PC-9 (cell line): ENCODE measurements around the gene HSD17B14. TPM values are rescaled to one million over a fixed set of nuclear protein-coding genes. Genes with fewer than 3 reads are reported as not detected.

Experiments
- BruUV-seq: library from RNA; stranded (reverse); fragments of 400-500 nt; replicated peaks from 2 replicates; lab custom pipeline; 2021; lab: Mats Ljungman, UMichigan
- CTCF ChIA-PET: fragments of 300-600 bp; sonication (Branson Sonifier 250); formaldehyde crosslinking; loops from one replicate; lab custom pipeline; 2022; ENCODE audit warnings: antibody characterized with exemption; lab: Charles Lee
- POLR2A ChIA-PET: fragments of 300-600 bp; sonication (Branson Sonifier 250); formaldehyde crosslinking; loops from one replicate; lab custom pipeline; 2022; ENCODE audit warnings: antibody characterized with exemption; ENCODE audit not compliant: unreplicated experiment; lab: Charles Lee
- DNase-seq, 2 experiments: peaks; one replicate each; pipeline versions ENCODE4 v3.0.0 to v3.0.0-alpha.2; 2015 to 2022; ENCODE audit warnings: mixed read lengths in 1 of 2
- H2AFZ ChIP-seq: fragments of 200-600 bp; sonication (generic); 2 replicates; pipeline ENCODE4 v1.8.1; 2017; ENCODE audit warnings: antibody characterized with exemption
- H3F3A ChIP-seq: fragments of 200-600 bp; sonication (generic); 2 replicates; pipeline ENCODE4 v1.8.1; 2017; ENCODE audit warnings: antibody characterized with exemption, mild to moderate bottlenecking, low read depth; ENCODE audit not compliant: insufficient read depth
- H3K27ac ChIP-seq: fragments of 200-600 bp; sonication (generic); 2 replicates; pipeline ENCODE4 v1.6.1; 2016; ENCODE audit warnings: mixed run types
- H3K27me3 ChIP-seq: fragments of 200-600 bp; sonication (generic); 2 replicates; pipeline ENCODE4 v1.6.1; 2016; ENCODE audit warnings: low read depth, mixed run types; ENCODE audit not compliant: insufficient read depth
- H3K36me3 ChIP-seq: fragments of 200-600 bp; sonication (generic); 2 replicates; pipeline ENCODE4 v1.6.1; 2016; ENCODE audit warnings: low read depth, mixed run types
- H3K4me1 ChIP-seq: fragments of 200-600 bp; sonication (generic); replicated peaks from 2 replicates; pipeline ENCODE4 v1.6.1; 2016; ENCODE audit warnings: mixed run types; ENCODE audit not compliant: insufficient read depth
- H3K4me2 ChIP-seq: fragments of 200-600 bp; sonication (generic); 2 replicates; pipeline ENCODE4 v1.6.1; 2017; ENCODE audit warnings: mixed run types
- H3K4me3 ChIP-seq: fragments of 200-600 bp; sonication (generic); 2 replicates; pipeline ENCODE4 v1.6.1; 2016; ENCODE audit warnings: mixed run types
- H3K79me2 ChIP-seq: fragments of 200-600 bp; sonication (generic); 2 replicates; pipeline ENCODE4 v1.6.1; 2017; ENCODE audit warnings: low read depth, mixed run types
- H3K9me2 ChIP-seq: fragments of 200-600 bp; sonication (generic); 2 replicates; pipeline ENCODE4 v1.8.1; 2017; ENCODE audit warnings: mild to moderate bottlenecking; ENCODE audit not compliant: insufficient read depth
- H3K9me3 ChIP-seq: fragments of 200-600 bp; sonication (generic); 2 replicates; pipeline ENCODE4 v1.8.1; 2016; ENCODE audit warnings: low read depth; ENCODE audit not compliant: insufficient read depth
- H4K20me1 ChIP-seq: fragments of 200-600 bp; sonication (generic); 2 replicates; pipeline ENCODE4 v1.8.1; 2017; ENCODE audit not compliant: insufficient read depth
- CTCF ChIP-seq: fragments of 200-600 bp; sonication (generic); conservative IDR thresholded peaks from 2 replicates; pipeline ENCODE4 v1.6.1; 2017; ENCODE audit warnings: mixed run types, antibody characterized with exemption, mild to moderate bottlenecking, moderate library complexity
- EZH2 ChIP-seq: fragments of 200-600 bp; sonication (generic); IDR thresholded peaks from 2 replicates; pipeline ENCODE4 v1.8.0; 2017; ENCODE audit warnings: antibody characterized with exemption, low read depth
- intact Hi-C: fragments of 100-400 bp; cut with micrococcal nuclease; formaldehyde crosslinking; loops from one replicate; pipeline ENCODE4 v1.10.0; 2022; ENCODE audit not compliant: unreplicated experiment
- total RNA-seq: library from RNA; stranded (reverse); gene quantifications from 2 replicates; pipeline ENCODE4 v1.2.3, GENCODE V29; 2021

The HSD17B14 gene
- total RNA-seq, 1 experiment from 2014 or later = 20.7 TPM

DNA sequence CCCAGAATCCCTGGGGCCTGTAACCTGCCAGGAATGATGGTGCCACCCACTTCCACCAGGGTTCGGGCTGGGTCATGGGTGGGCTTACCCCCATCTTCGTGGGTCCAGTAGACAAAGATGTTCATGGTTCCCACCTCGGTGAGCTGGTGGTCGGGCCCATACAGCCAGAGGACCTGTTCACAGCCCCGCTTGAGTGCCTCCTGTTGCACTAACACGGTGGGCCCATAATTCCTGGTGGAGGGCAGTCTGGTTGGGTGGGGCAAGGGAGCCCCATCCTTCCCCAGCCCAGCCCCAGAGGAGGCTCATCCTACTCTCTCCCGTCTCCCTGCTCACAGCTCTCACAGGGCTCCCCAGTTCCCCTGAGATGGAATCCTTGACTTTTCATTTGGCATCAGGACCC is 39.2 kb downstream of the HSD17B14 start:
- no peak for TF ChIP-seq EZH2
- no peak for TF ChIP-seq CTCF
- CTCF ChIA-PET = interaction anchor here (0.7 kb wide), 1 partner anchor 44 kb away, joined by 5 read pairs; no protein-coding TSS in a partner anchor
- Histone ChIP-seq H2AFZ (no peak overlapping the region), H3K27ac (no peak overlapping the region), H4K20me1 (no peaks in the 10 kb centered on the region), H3K79me2 (no peaks in the 10 kb centered on the region), H3K27me3 (no peaks in the 10 kb centered on the region), H3K4me1 (peaks cover 14% of the 10 kb centered on the region), H3F3A (peaks cover 13% of the 10 kb centered on the region), H3K9me2 (no peaks in the 10 kb centered on the region), H3K36me3 (no peaks in the 10 kb centered on the region), H3K9me3 (no peaks in the 10 kb centered on the region), H3K4me2 (no peak overlapping the region), H3K4me3 (no peak overlapping the region)
- BruUV-seq = no TSS peak
- POLR2A ChIA-PET = no interaction called here
- intact Hi-C loops = loop anchor here (5.0 kb wide), 1 partner anchor 195 kb away; the partner anchor contains the start of genes GYS1 and RUVBL2
- no peak for DNase-seq

DNA sequence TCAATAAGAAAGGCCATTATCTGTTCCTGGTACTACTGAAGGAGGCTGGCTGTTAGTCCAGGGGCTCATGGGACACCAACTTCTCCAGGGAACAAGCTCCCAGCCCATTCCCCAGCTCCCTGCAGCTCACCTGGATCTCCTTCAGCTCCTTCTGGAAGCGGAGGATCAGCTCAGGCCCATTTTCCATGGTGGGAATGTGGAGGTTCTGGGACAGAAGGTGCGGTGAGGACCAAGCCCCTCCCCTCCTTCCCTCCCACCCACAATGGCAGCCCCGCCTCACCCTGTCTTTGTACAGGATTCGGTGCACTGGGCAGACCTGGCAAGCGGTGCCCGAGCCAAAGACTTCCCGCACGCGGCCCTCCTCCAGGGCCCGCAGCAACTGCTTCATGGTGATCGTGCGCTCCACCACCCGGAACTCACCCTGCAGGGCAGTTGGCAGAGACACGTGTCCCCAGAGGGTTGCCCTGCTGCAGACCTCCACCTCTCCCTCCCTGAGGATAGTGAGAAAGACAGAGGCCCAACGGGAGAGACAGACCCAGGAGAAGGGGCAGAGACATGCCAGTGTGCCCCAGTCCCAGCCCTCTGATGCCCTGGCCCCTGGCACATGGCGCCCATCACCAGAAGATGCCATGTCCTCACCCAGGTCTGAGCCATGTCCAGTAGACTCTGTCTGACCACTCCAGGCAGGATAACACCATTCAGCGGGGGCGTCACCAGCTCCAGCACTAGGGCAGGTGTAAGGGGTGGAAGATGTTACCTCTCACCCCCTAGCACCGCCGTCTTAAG is 39.8 kb downstream of the HSD17B14 start:
- CTCF ChIA-PET = interaction anchor here (1.2 to 1.4 kb wide), 3 partner anchors 40 to 174 kb away, joined by 5 to 8 read pairs (median 7); partner anchors contain the start of gene HSD17B14
- Histone ChIP-seq H3K27ac (no peak overlapping the region), H3K4me2 (no peak overlapping the region), H3K9me3 (no peaks in the 10 kb centered on the region), H3K9me2 (no peaks in the 10 kb centered on the region), H3K4me1 (peaks cover 8% of the 10 kb centered on the region), H3K36me3 (no peaks in the 10 kb centered on the region), H4K20me1 (no peaks in the 10 kb centered on the region), H3F3A (peaks cover 8% of the 10 kb centered on the region; the same call in 1 of the 2 replicates), H3K27me3 (no peaks in the 10 kb centered on the region), H3K4me3 (no peak overlapping the region), H3K79me2 (no peaks in the 10 kb centered on the region), H2AFZ (no peak overlapping the region)
- intact Hi-C loops = loop anchor here (5.0 kb wide), 1 partner anchor 196 kb away; the partner anchor contains the start of genes GYS1 and RUVBL2
- no TSS peak for BruUV-seq
- no peak for TF ChIP-seq EZH2
- no peak for TF ChIP-seq CTCF
- POLR2A ChIA-PET = interaction anchor here (0.5 to 0.9 kb wide), 2 partner anchors 10 to 41 kb away, joined by 3 to 5 read pairs; no protein-coding TSS in a partner anchor
- no peak for DNase-seq

DNA sequence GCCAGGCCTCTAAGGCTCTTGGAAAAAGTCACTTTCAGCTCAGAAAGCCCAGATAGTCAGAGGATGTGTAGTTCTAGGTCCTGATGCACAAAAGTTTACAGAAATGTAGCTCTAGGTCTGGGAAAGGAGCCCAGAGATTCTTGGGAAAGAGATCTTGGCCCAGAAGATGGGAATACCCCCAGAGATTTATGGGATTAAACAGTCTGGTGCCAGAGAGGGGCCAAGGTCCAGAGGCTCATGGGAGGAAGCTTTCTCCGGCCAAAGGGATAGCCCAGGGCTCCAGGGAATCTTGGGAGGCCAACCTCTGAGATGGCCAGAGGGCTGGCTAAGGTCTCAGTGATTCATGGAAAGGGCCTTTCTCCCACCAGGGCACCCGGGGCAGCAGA is 40.6 kb downstream of the HSD17B14 start:
- Histone ChIP-seq H4K20me1 (no peaks in the 10 kb centered on the region), H3K27me3 (no peaks in the 10 kb centered on the region), H3F3A (peaks cover 8% of the 10 kb centered on the region; the same call in 1 of the 2 replicates), H3K4me3 (no peak overlapping the region), H3K79me2 (no peaks in the 10 kb centered on the region), H3K9me2 (no peaks in the 10 kb centered on the region), H2AFZ (no peak overlapping the region), H3K36me3 (no peaks in the 10 kb centered on the region), H3K4me2 (no peak overlapping the region), H3K27ac (0 out of 2 replicates have a peak overlapping the region, but pooled peaks have one; percentile 11), H3K4me1 (0 out of 2 replicates have a peak, but pooled peaks cover 3% of the 10 kb centered on the region), H3K9me3 (no peaks in the 10 kb centered on the region)
- intact Hi-C loops = loop anchor here (1.0 to 5.0 kb wide), 4 partner anchors 40 to 197 kb away; partner anchors contain the start of genes CA11, GYS1 and RUVBL2
- no peak for DNase-seq
- BruUV-seq = TSS peak; percentile 12
- ChIA-PET POLR2A (interaction anchor here (0.6 to 0.9 kb wide), 2 partner anchors 42 to 44 kb away, joined by 3 to 5 read pairs; no protein-coding TSS in a partner anchor), CTCF (interaction anchor here (0.5 to 1.4 kb wide), 12 partner anchors 11 to 736 kb away, joined by 3 to 12 read pairs (median 6); partner anchors contain the start of genes BCAT2, HSD17B14 and RUVBL2)
- TF ChIP-seq CTCF (no peak), EZH2 (no peak)
